A673 (cell line): ENCODE results near the gene VWF. TPM values are rescaled to one million over a fixed set of nuclear protein-coding genes. Genes with fewer than 3 reads are reported as not detected.
"Not testable (repeated sequence)": the region's sequence is repeated elsewhere in the genome, so short reads cannot be mapped to it uniquely, and the experiment has no call there.

Source experiments
- BruUV-seq: library from RNA; stranded (reverse); fragments of 400-500 nt; replicated peaks from 2 replicates; lab custom pipeline; 2021; lab: Mats Ljungman, UMichigan
- CTCF ChIA-PET: fragments of 300-600 bp; sonication (Branson Sonifier 250); formaldehyde crosslinking; loops from one replicate; lab custom pipeline; 2022; ENCODE audit warnings: antibody characterized with exemption; lab: Charles Lee
- POLR2A ChIA-PET: fragments of 300-600 bp; sonication (Branson Sonifier 250); formaldehyde crosslinking; loops from one replicate; lab custom pipeline; 2022; ENCODE audit warnings: antibody characterized with exemption; ENCODE audit not compliant: low non-redundant PET; lab: Charles Lee
- DNase-seq: peaks from one replicate; pipeline ENCODE4 v3.0.0-alpha.2; 2015; ENCODE audit warnings: low spot score
- H3K27ac ChIP-seq: fragments of 200-600 bp; sonication (generic); 2 replicates; pipeline ENCODE4 v1.5.1; 2016; ENCODE audit warnings: mixed run types, low read depth, mild to moderate bottlenecking, mixed read lengths, antibody characterized with exemption, low read length; ENCODE audit not compliant: poor library complexity, severe bottlenecking
- H3K27me3 ChIP-seq: fragments of 200-600 bp; sonication (generic); replicated peaks from 2 replicates; pipeline ENCODE4 v1.6.1; 2017; ENCODE audit warnings: mixed run types, low read depth, mild to moderate bottlenecking, mixed read lengths, antibody characterized with exemption, low read length; ENCODE audit not compliant: insufficient read depth, poor library complexity
- H3K36me3 ChIP-seq: fragments of 200-600 bp; sonication (generic); 2 replicates; pipeline ENCODE4 v1.6.1; 2016; ENCODE audit warnings: mixed run types, mild to moderate bottlenecking, mixed read lengths, antibody characterized with exemption, low read length; ENCODE audit not compliant: insufficient read depth, poor library complexity, severe bottlenecking
- H3K4me1 ChIP-seq: fragments of 200-600 bp; sonication (generic); 2 replicates; pipeline ENCODE4 v1.6.1; 2017; ENCODE audit warnings: mixed run types, mild to moderate bottlenecking, mixed read lengths, antibody characterized with exemption, low read length; ENCODE audit not compliant: insufficient read depth, poor library complexity, severe bottlenecking
- H3K4me3 ChIP-seq: fragments of 200-600 bp; sonication (generic); 2 replicates; pipeline ENCODE4 v1.5.1; 2016; ENCODE audit warnings: low read depth, mixed run types, mild to moderate bottlenecking, mixed read lengths, low read length; ENCODE audit not compliant: poor library complexity, severe bottlenecking
- H3K9me3 ChIP-seq: fragments of 200-600 bp; sonication (generic); 2 replicates; pipeline ENCODE4 v1.6.1; 2016; ENCODE audit warnings: mixed run types, low read depth, mild to moderate bottlenecking, mixed read lengths, antibody characterized with exemption, low read length; ENCODE audit not compliant: poor library complexity, severe bottlenecking
- CTCF ChIP-seq: fragments of 300-800, 200-600 bp; sonication (generic); conservative IDR thresholded peaks from 2 replicates; pipeline ENCODE4 v1.5.1; 2017; ENCODE audit warnings: low read depth, mild to moderate bottlenecking, antibody characterized with exemption, low read length, moderate library complexity, mixed read lengths
- EZH2 ChIP-seq: fragments of 200-600 bp; sonication (generic); IDR thresholded peaks from 2 replicates; pipeline ENCODE4 v1.6.1; 2017; ENCODE audit warnings: borderline replicate concordance, low read depth, mild to moderate bottlenecking, mixed read lengths, antibody characterized with exemption, low read length; ENCODE audit not compliant: poor library complexity, severe bottlenecking
- intact Hi-C: fragments of 100-400 bp; cut with micrococcal nuclease; formaldehyde crosslinking; loops from one replicate; pipeline ENCODE4 v1.10.0; 2022; ENCODE audit not compliant: unreplicated experiment
- total RNA-seq: library from RNA; stranded (reverse); gene quantifications from 2 replicates; pipeline ENCODE4 v1.2.3, GENCODE V29; 2021

The VWF gene
- total RNA-seq, 1 experiment from 2014 or later: not detected

GRCh38 chr12:6016756-6017155, 107.7 kb downstream of the VWF start:
- no TSS peak for BruUV-seq
- TF ChIP-seq CTCF (no peak), EZH2 (no peak)
- CTCF ChIA-PET: no interaction called here

GRCh38 chr12:6016004-6016403, 108.5 kb downstream of the VWF start:
- H3K4me1 ChIP-seq, H3K9me3 ChIP-seq, H3K36me3 ChIP-seq, H3K4me3 ChIP-seq, intact Hi-C loops, CTCF ChIA-PET, POLR2A ChIA-PET, BruUV-seq, H3K27ac ChIP-seq, H3K27me3 ChIP-seq, DNase-seq: not testable (repeated sequence)

More at GRCh38 chr12:6016756-6017155, 107.7 kb downstream of the VWF start:
- intact Hi-C loops: no loop called here
- Histone ChIP-seq H3K4me1 (no peaks in the 10 kb centered on the region), H3K27me3 (no peaks in the 10 kb centered on the region), H3K36me3 (no peaks in the 10 kb centered on the region), H3K27ac (no peak overlapping the region), H3K4me3 (no peak overlapping the region), H3K9me3 (no peaks in the 10 kb centered on the region)
- no peak for DNase-seq
- POLR2A ChIA-PET: no interaction called here

GRCh38 chr12:6015271-6015670, 109.2 kb downstream of the VWF start:
- H3K36me3 ChIP-seq, H3K9me3 ChIP-seq, H3K4me3 ChIP-seq, H3K27me3 ChIP-seq, H3K4me1 ChIP-seq, POLR2A ChIA-PET, H3K27ac ChIP-seq, intact Hi-C loops, DNase-seq, BruUV-seq, CTCF ChIA-PET: not testable (repeated sequence)

GRCh38 chr12:6010631-6011350, 113.7 kb downstream of the VWF start:
- H3K4me1 ChIP-seq, H3K4me3 ChIP-seq, H3K36me3 ChIP-seq, H3K9me3 ChIP-seq, BruUV-seq, POLR2A ChIA-PET, H3K27ac ChIP-seq, DNase-seq, intact Hi-C loops, CTCF ChIA-PET: not testable (repeated sequence)
- peaks cover 22% of the 10 kb centered on the region for H3K27me3 ChIP-seq
